OCI-LY3 (cell line): Measurements from ENCODE around the gene LRRC31.
A peak's percentile ranks its signal among the peaks of the same experiment; 100 is the strongest.

Experiments used
- H2AFZ ChIP-seq: fragments of 200-600, 300-600 bp; shearing (Covaris generic); 2 replicates; pipeline ENCODE4 v1.6.0; 2014; ENCODE audit warnings: antibody characterized with exemption, low read depth, low read length
- H3K27ac ChIP-seq: fragments of 200-600, 300-600 bp; sonication (generic); 2 replicates; pipeline ENCODE4 v1.5.1; 2014; ENCODE audit warnings: mild to moderate bottlenecking, low read length, moderate library complexity, mixed read lengths
- H3K27me3 ChIP-seq: fragments of 200-600, 300-600 bp; sonication (generic); 2 replicates; pipeline ENCODE4 v1.6.1; 2014; ENCODE audit warnings: low read depth, low read length, mixed read lengths
- H3K36me3 ChIP-seq: fragments of 200-600, 300-600 bp; sonication (generic); replicated peaks from 2 replicates; pipeline ENCODE3; 2014; ENCODE audit warnings: low read depth, low read length, mixed read lengths
- H3K4me1 ChIP-seq: fragments of 300-600, 200-600 bp; sonication (generic); 2 replicates; pipeline ENCODE4 v1.6.1; 2014; ENCODE audit warnings: low read length, mixed read lengths
- H3K4me2 ChIP-seq: fragments of 200-600, 300-600 bp; sonication (generic); 2 replicates; pipeline ENCODE4 v1.6.1; 2014; ENCODE audit warnings: low read length, mixed read lengths
- H3K4me3 ChIP-seq: fragments of 300-600, 200-600 bp; sonication (generic); 2 replicates; pipeline ENCODE4 v1.5.1; 2014; ENCODE audit warnings: antibody characterized with exemption, mild to moderate bottlenecking, low read length, moderate library complexity
- H3K79me2 ChIP-seq: fragments of 300-600, 200-600 bp; shearing (Covaris generic); 2 replicates; pipeline ENCODE4 v1.6.1; 2014; ENCODE audit warnings: mild to moderate bottlenecking, low read length, mixed read lengths
- H3K9ac ChIP-seq: fragments of 300-600, 200-600 bp; shearing (Covaris generic); 2 replicates; pipeline ENCODE4 v1.6.0; 2014; ENCODE audit warnings: mild to moderate bottlenecking, low read length, moderate library complexity
- H3K9me3 ChIP-seq: fragments of 200-600, 300-600 bp; shearing (Covaris generic); 2 replicates; pipeline ENCODE4 v1.6.1; 2014; ENCODE audit warnings: low read length, mixed read lengths; ENCODE audit not compliant: insufficient read depth
- H4K20me1 ChIP-seq: fragments of 200-600, 300-600 bp; sonication (generic); 2 replicates; pipeline ENCODE4 v1.6.1; 2016; ENCODE audit warnings: low read length, mixed read lengths; ENCODE audit not compliant: insufficient read depth
- CTCF ChIP-seq: fragments of 200-600, 300-600 bp; sonication (generic); IDR thresholded peaks from 2 replicates; pipeline ENCODE4 v1.5.1; 2014; ENCODE audit warnings: antibody characterized with exemption, low read length, low read depth
- EZH2phosphoT487 ChIP-seq: fragments of 200-600 bp; shearing (Covaris generic); IDR thresholded peaks from 2 replicates; pipeline ENCODE4 v1.6.1; 2018; ENCODE audit warnings: antibody characterized with exemption, mixed run types, low read depth

The LRRC31 gene

DNA sequence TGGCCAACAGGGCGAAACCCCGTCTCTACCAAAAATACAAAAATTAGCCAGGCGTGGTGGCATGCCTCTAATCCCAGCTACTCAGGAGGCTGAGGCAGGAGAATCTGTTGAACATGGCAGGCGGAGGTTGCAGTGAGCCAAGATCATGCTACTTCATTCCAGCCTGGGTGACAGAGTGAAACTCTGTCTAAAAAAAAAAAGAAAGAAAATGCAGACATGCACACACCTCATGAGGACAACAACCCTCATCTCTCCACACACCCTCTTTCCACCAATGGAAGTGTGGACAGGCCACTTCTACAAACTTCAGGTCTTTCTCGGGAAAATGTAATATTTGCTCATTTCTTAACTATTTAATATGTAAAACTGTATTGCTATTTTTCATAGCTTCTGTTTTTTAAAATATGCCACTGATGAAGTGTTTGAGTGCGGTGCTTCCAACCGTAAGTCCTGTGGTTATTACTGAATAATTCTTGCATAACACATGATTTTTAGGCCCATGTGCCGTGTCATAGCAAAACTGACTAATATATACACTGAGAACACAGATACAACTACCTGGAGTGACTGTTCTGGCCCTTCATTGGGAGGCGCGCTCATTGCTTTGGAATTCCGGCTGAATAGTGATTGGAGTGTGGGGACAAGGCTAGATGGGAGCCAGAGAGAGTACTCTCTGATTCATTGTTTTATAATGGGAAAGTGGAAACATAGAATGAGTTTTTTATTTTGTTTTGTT is 23.1 kb downstream of the LRRC31 start:
- Histone ChIP-seq H3K4me1 (peaks cover 24% of the 10 kb centered on the region), H3K9ac (no peak overlapping the region), H3K79me2 (no peaks in the 10 kb centered on the region), H3K9me3 (no peaks in the 10 kb centered on the region), H3K4me2 (peak overlapping the region; percentile 94), H2AFZ (no peak overlapping the region), H3K27ac (no peak overlapping the region), H3K4me3 (peak overlapping the region; percentile 63), H4K20me1 (no peaks in the 10 kb centered on the region), H3K27me3 (peaks cover 64% of the 10 kb centered on the region), H3K36me3 (no peaks in the 10 kb centered on the region)
- TF ChIP-seq EZH2phosphoT487: peak; percentile 53; the same call in 1 of the 2 replicates
- TF ChIP-seq CTCF: no peak

GRCh38 chr3:169842960-169843359 is 26.8 kb downstream of the LRRC31 start:
- Histone ChIP-seq H3K4me2 (no peak overlapping the region), H3K79me2 (no peaks in the 10 kb centered on the region), H4K20me1 (no peaks in the 10 kb centered on the region), H3K9ac (no peak overlapping the region), H3K36me3 (no peaks in the 10 kb centered on the region), H2AFZ (no peak overlapping the region), H3K4me3 (no peak overlapping the region), H3K9me3 (no peaks in the 10 kb centered on the region), H3K27me3 (peaks cover 57% of the 10 kb centered on the region), H3K27ac (no peak overlapping the region), H3K4me1 (peaks cover 27% of the 10 kb centered on the region)
- TF ChIP-seq CTCF (no peak), EZH2phosphoT487 (no peak)

- Histone ChIP-seq H2AFZ (no peak overlapping the region), H3K27me3 (peaks cover 48% of the 10 kb centered on the region), H3K4me1 (peaks cover 17% of the 10 kb centered on the region), H3K9ac (no peak overlapping the region), H3K9me3 (no peaks in the 10 kb centered on the region), H3K4me3 (no peak overlapping the region), H3K36me3 (no peaks in the 10 kb centered on the region), H3K79me2 (no peaks in the 10 kb centered on the region), H3K27ac (no peak overlapping the region), H3K4me2 (no peak overlapping the region), H4K20me1 (no peaks in the 10 kb centered on the region)
- TF ChIP-seq EZH2phosphoT487 (no peak), CTCF (no peak)
Observed at GRCh38 chr3:169841171-169841570, 28.6 kb downstream of the LRRC31 start.

DNA sequence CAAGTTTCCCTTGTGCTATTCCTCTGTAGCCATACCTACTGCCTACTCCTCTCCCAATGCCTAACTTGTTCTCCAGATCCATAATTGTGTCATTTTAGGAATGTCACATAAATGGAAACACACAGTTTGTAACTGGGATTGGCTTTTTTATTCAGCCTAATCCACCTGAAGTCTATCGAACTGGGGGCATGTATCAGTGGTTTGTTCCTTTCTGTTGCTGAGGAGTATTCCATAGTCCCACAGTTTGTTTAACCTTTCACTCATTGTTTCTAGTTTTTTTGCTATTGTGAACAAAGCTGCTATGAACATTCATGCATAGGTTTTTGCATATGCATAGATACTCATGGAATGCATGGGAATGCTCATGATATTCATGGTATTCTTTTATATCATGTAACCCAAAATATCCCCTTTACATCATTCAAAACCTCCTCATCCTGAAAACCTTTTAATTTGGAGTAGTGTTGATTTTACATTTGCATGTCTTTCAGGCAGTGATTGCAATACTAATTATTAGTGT is 31.2 kb downstream of the LRRC31 start:
- H3K9ac ChIP-seq: no peak overlapping the region
- peaks cover 22% of the 10 kb centered on the region for H3K4me1 ChIP-seq
- H4K20me1 ChIP-seq: no peaks in the 10 kb centered on the region
- no peak overlapping the region for H3K4me3 ChIP-seq
- TF ChIP-seq EZH2phosphoT487 (no peak), CTCF (no peak)
- no peaks in the 10 kb centered on the region for H3K79me2 ChIP-seq
- H2AFZ ChIP-seq: no peak overlapping the region
- H3K27me3 ChIP-seq: peaks cover 35% of the 10 kb centered on the region
- peaks cover 3% of the 10 kb centered on the region for H3K36me3 ChIP-seq
- no peak overlapping the region for H3K27ac ChIP-seq
- H3K9me3 ChIP-seq: no peaks in the 10 kb centered on the region
- no peak overlapping the region for H3K4me2 ChIP-seq
